CD4-positive, alpha-beta T cell (primary cell): ENCODE results near the gene AUP1. TPM values are rescaled to one million over a fixed set of nuclear protein-coding genes. Genes with fewer than 3 reads are reported as not detected.

Source experiments
- ATAC-seq: fragments of 200-7000 bp; cut with Tn5 transposase; one replicate; pipeline ENCODE4 v1.10.0; 2022; ENCODE audit warnings: mild to moderate bottlenecking; ENCODE audit not compliant: poor library complexity
- CTCF ChIA-PET: fragments of 350-600 bp; sonication (Branson Sonifier 250); formaldehyde crosslinking; loops from one replicate; lab custom pipeline; 2021; ENCODE audit warnings: antibody characterized with exemption, inconsistent platforms; lab: Charles Lee
- POLR2A ChIA-PET: fragments of 350-600 bp; sonication (Branson Sonifier 250); formaldehyde crosslinking; loops from one replicate; lab custom pipeline; 2021; ENCODE audit warnings: antibody characterized with exemption, inconsistent platforms; lab: Charles Lee
- DNase-seq, 14 experiments: peaks; one replicate each; pipeline ENCODE4 v3.0.0-alpha.2; 2013 to 2020; ENCODE audit warnings: mixed read lengths in 2 of 14
- H3K27ac ChIP-seq, 2 donors: one replicate each; pipeline versions ENCODE4 v1.5.1 to v1.7.0; 2013; ENCODE audit warnings: low read length in 2 of 2, low read depth in 1 of 2, mild to moderate bottlenecking in 1 of 2
- H3K27me3 ChIP-seq, 2 experiments: 1 replicate in 1 of 2; 2 replicates in 1 of 2; pipeline versions ENCODE4 v1.6.1 to v1.7.0; 2013; ENCODE audit warnings: low read length in 2 of 2, control low read depth in 1 of 2, mild to moderate bottlenecking in 1 of 2, moderate library complexity in 1 of 2; ENCODE audit not compliant: insufficient read depth in 2 of 2, control insufficient read depth in 1 of 2
- H3K36me3 ChIP-seq: one replicate; pipeline ENCODE4 v1.6.1; 2013; ENCODE audit warnings: low read length, control low read depth; ENCODE audit not compliant: insufficient read depth
- H3K4me1 ChIP-seq: one replicate; pipeline ENCODE4 v1.6.1; 2013; ENCODE audit warnings: low read length, control low read depth; ENCODE audit not compliant: insufficient read depth
- H3K4me3 ChIP-seq: one replicate; pipeline ENCODE4 v1.5.1; 2013; ENCODE audit warnings: mild to moderate bottlenecking, low read length, moderate library complexity
- H3K9me3 ChIP-seq, 2 experiments: 1 replicate in 1 of 2; 2 replicates in 1 of 2; pipeline versions ENCODE4 v1.6.1 to v1.7.0; 2013; ENCODE audit warnings: low read length in 2 of 2, mild to moderate bottlenecking in 2 of 2, control low read depth in 1 of 2, moderate library complexity in 1 of 2; ENCODE audit not compliant: control insufficient read depth in 1 of 2, insufficient read depth in 1 of 2
- H3K27ac Mint-ChIP-seq: one replicate; pipeline ENCODE4 v1.8.0; 2020; ENCODE audit warnings: mixed read lengths
- H3K27me3 Mint-ChIP-seq: one replicate; pipeline ENCODE4 v1.8.0; 2021; ENCODE audit warnings: mixed read lengths
- H3K36me3 Mint-ChIP-seq: one replicate; pipeline ENCODE4 v1.8.0; 2021; ENCODE audit warnings: low read depth, mixed read lengths
- H3K4me1 Mint-ChIP-seq: one replicate; pipeline ENCODE4 v1.8.0; 2021; ENCODE audit warnings: low read depth, mixed read lengths
- H3K4me3 Mint-ChIP-seq: one replicate; pipeline ENCODE4 v1.8.0; 2020; ENCODE audit warnings: mild to moderate bottlenecking, mixed read lengths
- H3K9me3 Mint-ChIP-seq: one replicate; pipeline ENCODE4 v1.8.0; 2020; ENCODE audit warnings: mixed read lengths
- intact Hi-C, 2 experiments: fragments of 100-400 bp; cut with DNase I in 1 of 2; cut with micrococcal nuclease in 1 of 2; formaldehyde crosslinking; loops; one replicate each; pipeline versions ENCODE4 v1.15.1 to v1.9.0; 2023 to 2025; cut with DNase I, micrococcal nuclease
- total RNA-seq, 174 experiments: library from RNA in 2 of 174; stranded (reverse) in 2 of 174; gene quantifications; one replicate each; pipeline ENCODE4 v1.2.3 and lab custom pipeline; 2021 to 2026
- TF ChIP-seq, protein P1 (sequence below): fragments of 200-600 bp; IDR thresholded peaks from one replicate; pipeline ENCODE4 v1.8.0; 2022; ENCODE audit warnings: antibody characterized with exemption, mild to moderate bottlenecking

The AUP1 gene
- total RNA-seq, 2 experiments from 2014 or later: 162 to 170 TPM

DNA sequence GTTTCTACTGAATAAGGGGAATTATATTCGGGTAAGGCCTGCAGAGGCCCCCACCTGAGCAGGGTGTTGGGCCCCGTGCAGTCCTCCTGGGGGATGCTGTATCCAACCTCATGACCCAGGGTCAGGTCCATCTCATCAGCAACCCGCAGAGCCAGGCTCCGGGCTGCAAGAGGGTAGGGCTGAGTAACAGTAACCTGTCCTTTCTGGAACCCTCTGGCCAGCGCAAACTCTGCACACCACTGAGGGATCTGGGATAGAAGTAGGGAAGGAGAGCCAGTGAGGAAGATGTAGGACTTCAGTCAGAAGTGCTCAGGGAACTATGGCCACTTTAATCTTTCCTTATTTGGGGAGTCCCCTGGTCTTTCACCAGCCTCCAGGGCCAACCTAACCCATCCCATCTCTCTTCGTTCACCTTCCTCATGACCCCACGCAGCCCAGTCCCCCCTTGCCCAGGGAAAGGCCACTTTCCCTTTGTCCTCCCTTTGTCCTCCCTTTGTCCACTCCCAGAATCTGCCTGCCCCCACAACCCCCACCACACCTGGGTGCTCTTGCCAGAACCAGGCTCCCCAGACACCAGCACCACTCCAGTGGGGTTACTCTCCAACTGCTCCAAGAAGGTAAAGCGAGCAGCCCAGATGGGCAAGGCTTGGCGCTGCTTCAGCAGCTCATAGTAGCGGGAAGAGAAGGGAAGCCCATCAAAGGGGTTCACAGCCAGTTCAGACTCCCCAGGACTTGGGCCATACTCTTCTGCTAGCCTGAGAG is 4.4 kb downstream of the AUP1 start:
- Mint-ChIP-seq H3K4me3 (no peak overlapping the region), H3K4me1 (peaks cover 22% of the 10 kb centered on the region), H3K9me3 (no peaks in the 10 kb centered on the region), H3K27me3 (peaks cover 25% of the 10 kb centered on the region), H3K27ac (no peak overlapping the region), H3K36me3 (peaks cover 44% of the 10 kb centered on the region)
- peaks cover 29% of the 10 kb centered on the region for H3K36me3 ChIP-seq
- ChIA-PET CTCF (no interaction called here), POLR2A (interaction anchor here (1.9 kb wide), 1 partner anchor 9 kb away, joined by 5 read pairs; no protein-coding TSS in a partner anchor)
- H3K9me3 ChIP-seq: peaks cover 0 to 6% of the 10 kb centered on the region in 2 experiments
- H3K4me3 ChIP-seq: no peak overlapping the region
- peaks cover 7% of the 10 kb centered on the region in 2 experiments for H3K27me3 ChIP-seq
- intact Hi-C loops: no loop called here
- DNase-seq: no peak
- TF ChIP-seq, protein P1, sequence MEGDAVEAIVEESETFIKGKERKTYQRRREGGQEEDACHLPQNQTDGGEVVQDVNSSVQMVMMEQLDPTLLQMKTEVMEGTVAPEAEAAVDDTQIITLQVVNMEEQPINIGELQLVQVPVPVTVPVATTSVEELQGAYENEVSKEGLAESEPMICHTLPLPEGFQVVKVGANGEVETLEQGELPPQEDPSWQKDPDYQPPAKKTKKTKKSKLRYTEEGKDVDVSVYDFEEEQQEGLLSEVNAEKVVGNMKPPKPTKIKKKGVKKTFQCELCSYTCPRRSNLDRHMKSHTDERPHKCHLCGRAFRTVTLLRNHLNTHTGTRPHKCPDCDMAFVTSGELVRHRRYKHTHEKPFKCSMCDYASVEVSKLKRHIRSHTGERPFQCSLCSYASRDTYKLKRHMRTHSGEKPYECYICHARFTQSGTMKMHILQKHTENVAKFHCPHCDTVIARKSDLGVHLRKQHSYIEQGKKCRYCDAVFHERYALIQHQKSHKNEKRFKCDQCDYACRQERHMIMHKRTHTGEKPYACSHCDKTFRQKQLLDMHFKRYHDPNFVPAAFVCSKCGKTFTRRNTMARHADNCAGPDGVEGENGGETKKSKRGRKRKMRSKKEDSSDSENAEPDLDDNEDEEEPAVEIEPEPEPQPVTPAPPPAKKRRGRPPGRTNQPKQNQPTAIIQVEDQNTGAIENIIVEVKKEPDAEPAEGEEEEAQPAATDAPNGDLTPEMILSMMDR: no peak
- no peak overlapping the region for H3K27ac ChIP-seq
- ATAC-seq: no peak
- H3K4me1 ChIP-seq: peaks cover 18% of the 10 kb centered on the region

DNA sequence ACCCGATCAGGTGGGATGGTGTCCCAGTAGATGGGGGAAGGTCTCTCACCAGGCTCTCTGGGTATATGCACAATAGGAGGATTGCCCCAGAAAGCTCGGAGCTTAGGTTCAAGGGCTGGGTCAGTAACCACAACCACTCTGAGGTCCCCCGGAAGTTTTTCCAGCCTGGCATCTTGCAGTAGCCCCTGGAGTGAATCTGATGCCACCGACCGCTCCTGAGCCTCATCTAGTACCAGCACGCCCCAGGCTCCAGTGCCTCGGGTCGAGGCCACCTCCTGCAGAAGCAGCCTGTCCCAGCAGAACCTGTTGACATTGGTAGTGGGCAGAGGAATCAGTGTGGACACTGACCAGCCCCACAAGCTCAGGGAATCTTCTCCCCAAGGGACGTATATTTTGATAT is 5.5 kb downstream of the AUP1 start:
- POLR2A ChIA-PET: interaction anchor here (0.9 kb wide), 1 partner anchor 17 kb away, joined by 3 read pairs; the partner anchor contains the start of gene PCGF1
- H3K27me3 Mint-ChIP-seq: peaks cover 36% of the 10 kb centered on the region
- no peaks in the 10 kb centered on the region for H3K9me3 Mint-ChIP-seq
- intact Hi-C loops: no loop called here
- no peak overlapping the region for H3K27ac Mint-ChIP-seq
- peaks cover 15% of the 10 kb centered on the region for H3K4me1 ChIP-seq
- H3K27ac ChIP-seq: no peak overlapping the region
- peaks cover 40% of the 10 kb centered on the region for H3K36me3 Mint-ChIP-seq
- H3K4me1 Mint-ChIP-seq: peaks cover 21% of the 10 kb centered on the region
- TF ChIP-seq, protein P1: no peak
- H3K9me3 ChIP-seq: peaks cover 0 to 6% of the 10 kb centered on the region in 2 experiments
- H3K4me3 Mint-ChIP-seq: no peak overlapping the region
- DNase-seq: no peak
- peaks cover 29% of the 10 kb centered on the region for H3K36me3 ChIP-seq
- no peak overlapping the region for H3K4me3 ChIP-seq
- ATAC-seq: no peak
- CTCF ChIA-PET: interaction anchor here (1.0 kb wide), 1 partner anchor 41 kb away, joined by 3 read pairs; the partner anchor contains the start of genes CCDC142 and TTC31
- H3K27me3 ChIP-seq: peaks cover 16 to 18% of the 10 kb centered on the region in 2 experiments

DNA sequence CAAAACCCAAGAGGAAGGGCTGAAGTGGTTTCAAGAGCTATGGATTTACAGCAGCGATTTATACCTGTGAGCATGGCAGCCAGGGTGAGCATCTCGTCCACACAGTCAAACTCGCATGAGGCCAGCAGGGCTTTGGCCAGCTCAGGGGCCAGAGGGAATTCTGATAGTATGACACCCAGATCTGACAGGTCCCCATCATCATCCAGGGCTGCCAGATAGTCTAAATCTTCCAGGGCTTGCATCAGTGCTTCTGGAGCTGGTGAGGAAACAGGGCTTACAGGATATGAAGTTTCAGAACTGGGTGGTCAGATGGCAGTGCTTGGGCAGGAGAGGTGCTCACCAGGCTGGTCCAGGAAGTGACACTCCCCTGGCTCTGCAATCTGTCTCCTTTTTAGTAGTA is 7.0 kb downstream of the AUP1 start:
- CTCF ChIA-PET: no interaction called here
- Mint-ChIP-seq H3K9me3 (no peaks in the 10 kb centered on the region), H3K4me3 (no peak overlapping the region)

More for the DNA sequence above, 7.0 kb downstream of the AUP1 start:
- Mint-ChIP-seq H3K4me1 (peaks cover 6% of the 10 kb centered on the region), H3K36me3 (peaks cover 25% of the 10 kb centered on the region), H3K27ac (no peak overlapping the region), H3K27me3 (peaks cover 51% of the 10 kb centered on the region)
- H3K36me3 ChIP-seq: peaks cover 19% of the 10 kb centered on the region
- ATAC-seq (no peak), DNase-seq (no peak)
- peaks cover 0 to 6% of the 10 kb centered on the region in 2 experiments for H3K9me3 ChIP-seq
- intact Hi-C loops: no loop called here
- H3K4me1 ChIP-seq: peaks cover 5% of the 10 kb centered on the region
- POLR2A ChIA-PET: no interaction called here
- H3K4me3 ChIP-seq: no peak overlapping the region
- peaks cover 29 to 33% of the 10 kb centered on the region in 2 experiments for H3K27me3 ChIP-seq
- TF ChIP-seq, protein P1: no peak
- H3K27ac ChIP-seq: no peak overlapping the region
